Panc1 (cell line): ENCODE data around the gene IQSEC2. TPM values are rescaled to one million over a fixed set of nuclear protein-coding genes. Genes with fewer than 3 reads are reported as not detected.

ENCODE experiments used
- ATAC-seq: fragments of 200-7000 bp; cut with Tn5 transposase; 2 replicates; pipeline ENCODE4 v1.9.1; 2020; ENCODE audit warnings: mild to moderate bottlenecking, moderate library complexity
- BruUV-seq: library from RNA; stranded (reverse); fragments of 400-500 nt; replicated peaks from 2 replicates; lab custom pipeline; 2021; lab: Mats Ljungman, UMichigan
- CTCF ChIA-PET: fragments of 300-600 bp; sonication (Branson Sonifier 250); formaldehyde crosslinking; loops from one replicate; lab custom pipeline; 2022; ENCODE audit warnings: antibody characterized with exemption; lab: Charles Lee
- POLR2A ChIA-PET: fragments of 300-600 bp; sonication (Branson Sonifier 250); formaldehyde crosslinking; loops from one replicate; lab custom pipeline; 2022; ENCODE audit warnings: antibody characterized with exemption; lab: Charles Lee
- DNase-seq: peaks from one replicate; pipeline ENCODE4 v3.0.0-alpha.2; 2010; ENCODE audit warnings: low read depth, low spot score
- H3K27ac ChIP-seq: 2 replicates; pipeline ENCODE4 v1.5.1; 2011; ENCODE audit warnings: mild to moderate bottlenecking, low read length, inconsistent platforms
- H3K27me3 ChIP-seq: fragments of 200-500 bp; sonication (Bioruptor generic); 2 replicates; pipeline ENCODE4 v1.6.0; 2014; ENCODE audit warnings: low read length, inconsistent platforms; ENCODE audit not compliant: control insufficient read depth, insufficient read depth
- H3K36me3 ChIP-seq: fragments of 200-500 bp; sonication (Bioruptor generic); 2 replicates; pipeline ENCODE4 v1.5.1; 2014; ENCODE audit warnings: inconsistent platforms, mild to moderate bottlenecking, low read length, moderate library complexity; ENCODE audit not compliant: control insufficient read depth, insufficient read depth
- H3K4me1 ChIP-seq: 2 replicates; pipeline ENCODE4 v1.5.1; 2011; ENCODE audit warnings: inconsistent platforms, mild to moderate bottlenecking, low read length, moderate library complexity; ENCODE audit not compliant: control insufficient read depth, insufficient read depth
- H3K4me3 ChIP-seq, 2 experiments: 2 replicates each; pipeline ENCODE4 v1.5.1; 2011 to 2012; ENCODE audit warnings: low read depth in 2 of 2, low read length in 2 of 2, mild to moderate bottlenecking in 2 of 2, inconsistent platforms in 1 of 2, moderate library complexity in 1 of 2
- H3K9me3 ChIP-seq: fragments of 200-500 bp; sonication (Bioruptor generic); 2 replicates; pipeline ENCODE4 v1.5.1; 2014; ENCODE audit warnings: low read depth, mild to moderate bottlenecking, inconsistent platforms, low read length, moderate library complexity; ENCODE audit not compliant: control insufficient read depth, insufficient read depth
- POLR2AphosphoS5 ChIP-seq: IDR thresholded peaks from 2 replicates; pipeline ENCODE4 v1.6.1; 2012; ENCODE audit warnings: mild to moderate bottlenecking, low read depth, low read length, moderate library complexity
- REST ChIP-seq, 2 experiments: IDR thresholded peaks; 2 replicates each; pipeline ENCODE4 v1.6.1; 2011 to 2012; ENCODE audit warnings: low read depth in 2 of 2, control low read depth in 1 of 2, low read length in 1 of 2, mild to moderate bottlenecking in 1 of 2, moderate library complexity in 1 of 2; ENCODE audit not compliant: insufficient read depth in 1 of 2
- SIN3A ChIP-seq: IDR thresholded peaks from 2 replicates; pipeline ENCODE4 v1.6.1; 2012; ENCODE audit warnings: low read depth, mild to moderate bottlenecking, low read length, moderate library complexity, borderline replicate concordance; ENCODE audit not compliant: insufficient read depth
- in situ Hi-C: cut with HindIII; loops from 2 replicates; pipeline ENCODE4 v1.10.0; 2016; ENCODE audit warnings: low sequenced_read_pairs, low pct_unique_long_range_greater_than_20kb
- intact Hi-C: fragments of 100-400 bp; cut with micrococcal nuclease; formaldehyde crosslinking; loops from one replicate; pipeline ENCODE4 v1.10.0; 2022; ENCODE audit not compliant: unreplicated experiment
- total RNA-seq: library from RNA; stranded (reverse); gene quantifications from one replicate; pipeline ENCODE4 v1.2.1, GENCODE V29; 2021; ENCODE audit not compliant: unreplicated experiment
- TF ChIP-seq, protein P1 (sequence below): fragments of 450-650 bp; IDR thresholded peaks from 2 replicates; pipeline ENCODE4 v1.5.1; 2017; ENCODE audit warnings: mild to moderate bottlenecking

IQSEC2 gene
- total RNA-seq, 1 experiment from 2014 or later = 38.8 TPM

DNA sequence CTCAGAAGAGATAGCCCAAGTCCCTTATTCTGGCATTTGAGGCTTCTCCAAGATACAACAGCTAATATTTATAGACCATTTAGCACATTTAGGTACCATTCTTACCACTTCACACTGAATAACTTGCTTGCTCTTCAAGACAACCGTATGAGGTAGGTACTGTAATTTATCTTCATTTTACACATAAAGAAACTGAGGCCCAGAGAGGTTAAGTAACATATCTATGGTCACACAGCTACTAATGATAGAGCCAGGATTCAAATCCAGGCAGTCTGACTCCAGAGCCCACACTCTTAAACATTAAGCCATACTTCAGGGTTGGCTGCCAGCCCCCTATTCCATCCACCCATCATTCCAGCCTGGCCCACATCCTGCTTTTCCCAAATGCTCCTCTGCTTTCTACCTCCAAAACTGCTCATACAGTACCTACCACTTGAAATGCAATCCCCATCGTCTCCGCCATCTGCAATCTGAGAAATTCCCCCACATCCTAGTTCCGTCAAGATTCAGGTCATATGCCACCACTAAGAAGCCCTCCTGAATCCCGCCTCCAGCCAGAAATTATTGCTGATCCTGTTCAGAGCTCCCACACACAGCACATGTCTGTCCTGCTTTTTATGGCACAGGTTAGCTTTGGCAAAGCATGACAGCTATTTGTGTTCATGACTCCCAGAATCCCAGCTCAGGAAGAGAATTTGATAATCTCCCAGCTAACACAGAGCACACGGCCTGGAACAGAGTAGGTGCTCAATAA is 23.5 kb downstream of the IQSEC2 start:
- H3K27ac ChIP-seq = no peak overlapping the region

GRCh38 chrX:53257166-53257565 is 24.2 kb downstream of the IQSEC2 start:
- in situ Hi-C loops (no loop called here), intact Hi-C loops (no loop called here)
- POLR2A ChIA-PET = no interaction called here
- CTCF ChIA-PET = no interaction called here
- DNase-seq (no peak), ATAC-seq (no peak)
- Histone ChIP-seq H3K9me3 (no peaks in the 10 kb centered on the region), H3K36me3 (no peaks in the 10 kb centered on the region), H3K4me3 (no peak overlapping the region), H3K27ac (no peak overlapping the region), H3K27me3 (no peaks in the 10 kb centered on the region), H3K4me1 (no peaks in the 10 kb centered on the region)
- TF ChIP-seq REST (IDR thresholded peaks at IDR 0.05; ENCODE audit: insufficient read depth in 1 of 2, low read depth in 2 of 2, low read length in 1 of 2) (no peak), SIN3A (no peak), POLR2AphosphoS5 (no peak)
- TF ChIP-seq, protein P1, sequence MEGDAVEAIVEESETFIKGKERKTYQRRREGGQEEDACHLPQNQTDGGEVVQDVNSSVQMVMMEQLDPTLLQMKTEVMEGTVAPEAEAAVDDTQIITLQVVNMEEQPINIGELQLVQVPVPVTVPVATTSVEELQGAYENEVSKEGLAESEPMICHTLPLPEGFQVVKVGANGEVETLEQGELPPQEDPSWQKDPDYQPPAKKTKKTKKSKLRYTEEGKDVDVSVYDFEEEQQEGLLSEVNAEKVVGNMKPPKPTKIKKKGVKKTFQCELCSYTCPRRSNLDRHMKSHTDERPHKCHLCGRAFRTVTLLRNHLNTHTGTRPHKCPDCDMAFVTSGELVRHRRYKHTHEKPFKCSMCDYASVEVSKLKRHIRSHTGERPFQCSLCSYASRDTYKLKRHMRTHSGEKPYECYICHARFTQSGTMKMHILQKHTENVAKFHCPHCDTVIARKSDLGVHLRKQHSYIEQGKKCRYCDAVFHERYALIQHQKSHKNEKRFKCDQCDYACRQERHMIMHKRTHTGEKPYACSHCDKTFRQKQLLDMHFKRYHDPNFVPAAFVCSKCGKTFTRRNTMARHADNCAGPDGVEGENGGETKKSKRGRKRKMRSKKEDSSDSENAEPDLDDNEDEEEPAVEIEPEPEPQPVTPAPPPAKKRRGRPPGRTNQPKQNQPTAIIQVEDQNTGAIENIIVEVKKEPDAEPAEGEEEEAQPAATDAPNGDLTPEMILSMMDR = no peak
- BruUV-seq = no TSS peak

More for the DNA sequence above, 23.5 kb downstream of the IQSEC2 start:
- DNase-seq = no peak
- TF ChIP-seq REST (IDR thresholded peaks at IDR 0.05; ENCODE audit: insufficient read depth in 1 of 2, low read depth in 2 of 2, low read length in 1 of 2) (no peak), SIN3A (no peak)
- TSS peak; percentile 50 for BruUV-seq
- in situ Hi-C loops = no loop called here
- ChIA-PET POLR2A (no interaction called here), CTCF (no interaction called here)
- no peak for ATAC-seq
- Histone ChIP-seq H3K4me1 (no peaks in the 10 kb centered on the region), H3K4me3 (no peak overlapping the region), H3K9me3 (no peaks in the 10 kb centered on the region), H3K27me3 (no peaks in the 10 kb centered on the region), H3K36me3 (no peaks in the 10 kb centered on the region)
- intact Hi-C loops = no loop called here
